ES-I3 (cell line): ENCODE measurements around the gene PCDHA3.
"Not testable (repeated sequence)": the region's sequence is repeated elsewhere in the genome, so short reads cannot be mapped to it uniquely, and the experiment has no call there.

Source experiments
- H3K36me3 ChIP-seq: 2 replicates; pipeline ENCODE4 v1.6.1; 2013; ENCODE audit warnings: mild to moderate bottlenecking, low read length, control low read depth, moderate library complexity; ENCODE audit not compliant: insufficient read depth
- H3K4me1 ChIP-seq: 2 replicates; pipeline ENCODE4 v1.6.1; 2013; ENCODE audit warnings: mild to moderate bottlenecking, control low read depth, low read length; ENCODE audit not compliant: insufficient read depth
- H3K9ac ChIP-seq: 2 replicates; pipeline ENCODE4 v1.6.1; 2013; ENCODE audit warnings: low read depth, mild to moderate bottlenecking, low read length, moderate library complexity
- H3K9me3 ChIP-seq: 2 replicates; pipeline ENCODE4 v1.6.1; 2013; ENCODE audit warnings: mild to moderate bottlenecking, low read length, moderate library complexity; ENCODE audit not compliant: control insufficient read depth, insufficient read depth

Gene PCDHA3

DNA sequence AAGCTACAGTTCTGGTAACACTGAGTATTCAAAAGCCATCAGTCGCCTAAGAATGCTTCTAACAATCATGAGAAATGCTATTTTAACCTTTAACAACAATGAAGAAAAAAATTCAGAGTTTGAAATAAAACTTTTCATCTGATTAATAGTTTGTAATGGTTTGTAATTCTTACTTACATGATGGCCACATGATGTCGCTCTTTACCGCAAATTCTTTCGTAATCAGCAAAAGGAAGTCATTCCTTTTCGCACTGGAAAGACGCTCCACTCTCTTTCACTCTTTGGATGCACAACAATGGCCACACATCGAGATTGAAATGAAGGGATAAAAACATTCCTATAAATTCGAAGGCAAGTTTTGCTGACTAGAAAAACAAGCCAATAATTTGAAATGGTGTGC is 33.1 kb downstream of the PCDHA3 start, which contains the start of gene PCDHA7:
PCDHA7 (plus strand) TSS at position 277 of the 400 bp plus-strand sequence; CDS start at position 392, 115 bp downstream.
- Histone ChIP-seq H3K4me1 (no peaks in the 10 kb centered on the region), H3K9me3 (no peaks in the 10 kb centered on the region), H3K9ac (no peak within 1 kb of the TSS), H3K36me3 (no peaks in the 10 kb centered on the region)

- H3K4me1 ChIP-seq, H3K9me3 ChIP-seq, H3K36me3 ChIP-seq, H3K9ac ChIP-seq: not testable (repeated sequence)
Observed at GRCh38 chr5:140834439-140835008, 33.7 kb downstream of the PCDHA3 start.

DNA sequence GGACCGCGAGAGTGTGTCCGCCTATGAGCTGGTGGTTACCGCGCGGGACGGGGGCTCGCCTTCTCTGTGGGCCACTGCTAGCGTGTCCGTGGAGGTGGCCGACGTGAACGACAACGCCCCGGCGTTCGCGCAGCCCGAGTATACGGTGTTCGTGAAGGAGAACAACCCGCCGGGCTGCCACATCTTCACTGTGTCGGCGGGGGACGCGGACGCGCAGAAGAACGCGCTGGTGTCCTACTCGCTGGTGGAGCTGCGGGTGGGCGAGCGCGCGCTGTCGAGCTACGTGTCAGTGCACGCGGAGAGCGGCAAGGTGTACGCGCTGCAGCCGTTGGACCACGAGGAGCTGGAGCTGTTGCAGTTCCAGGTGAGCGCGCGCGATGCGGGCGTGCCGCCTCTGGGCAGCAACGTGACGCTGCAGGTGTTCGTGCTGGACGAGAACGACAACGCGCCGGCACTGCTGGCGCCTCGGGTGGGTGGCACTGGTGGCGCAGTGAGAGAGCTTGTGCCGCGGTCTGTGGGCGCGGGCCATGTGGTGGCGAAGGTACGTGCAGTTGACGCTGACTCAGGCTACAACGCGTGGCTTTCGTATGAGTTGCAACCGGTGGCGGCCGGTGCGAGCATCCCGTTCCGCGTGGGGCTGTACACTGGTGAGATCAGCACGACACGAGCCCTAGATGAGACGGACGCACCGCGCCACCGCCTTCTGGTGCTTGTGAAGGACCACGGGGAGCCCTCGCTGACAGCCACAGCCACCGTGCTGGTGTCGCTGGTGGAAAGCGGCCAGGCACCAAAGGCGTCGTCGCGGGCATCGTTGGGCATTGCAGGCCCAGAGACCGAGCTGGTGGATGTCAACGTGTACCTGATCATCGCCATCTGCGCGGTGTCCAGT is 35.0 kb downstream of the PCDHA3 start:
- Histone ChIP-seq H3K36me3 (no peaks in the 10 kb centered on the region), H3K9me3 (no peaks in the 10 kb centered on the region), H3K9ac (no peak overlapping the region), H3K4me1 (no peaks in the 10 kb centered on the region)

DNA sequence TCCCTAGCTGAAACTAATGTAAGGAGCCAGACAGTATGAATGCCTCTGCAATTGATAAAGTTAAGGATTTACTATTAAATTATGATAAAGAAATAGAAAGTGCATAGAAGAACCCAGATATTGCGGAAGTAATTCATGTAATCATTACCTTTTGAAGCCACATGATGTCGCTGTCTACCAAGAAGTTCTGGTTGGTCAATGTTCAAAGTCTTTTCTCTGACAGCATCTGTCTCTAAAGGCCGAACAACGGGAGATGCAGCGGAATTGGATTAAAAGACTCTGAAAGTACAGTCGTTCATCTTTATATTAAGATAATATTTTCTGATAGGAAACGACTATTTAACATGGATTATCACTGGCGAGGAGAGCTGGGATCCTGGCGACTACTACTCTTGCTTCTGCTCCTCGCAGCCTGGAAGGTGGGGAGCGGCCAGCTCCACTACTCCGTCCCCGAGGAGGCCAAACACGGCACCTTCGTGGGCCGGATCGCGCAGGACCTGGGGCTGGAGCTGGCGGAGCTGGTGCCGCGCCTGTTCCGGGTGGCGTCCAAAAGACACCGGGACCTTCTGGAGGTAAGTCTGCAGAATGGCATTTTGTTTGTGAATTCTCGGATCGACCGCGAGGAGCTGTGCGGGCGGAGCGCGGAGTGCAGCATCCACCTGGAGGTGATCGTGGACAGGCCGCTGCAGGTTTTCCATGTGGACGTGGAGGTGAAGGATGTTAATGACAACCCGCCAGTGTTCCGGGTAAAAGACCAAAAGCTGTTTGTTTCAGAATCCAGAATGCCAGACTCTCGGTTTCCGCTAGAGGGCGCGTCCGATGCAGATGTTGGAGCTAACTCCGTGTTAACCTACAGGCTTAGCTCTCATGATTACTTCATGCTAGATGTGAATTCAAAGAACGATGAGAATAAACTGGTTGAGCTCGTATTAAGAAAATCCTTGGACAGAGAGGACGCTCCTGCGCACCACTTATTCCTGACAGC is 40.4 kb downstream of the PCDHA3 start, which contains the start of gene PCDHA8:
PCDHA8 (plus strand) TSS at position 210 of the 985 bp plus-strand sequence; CDS start at position 345, 135 bp downstream.
- H3K9me3 ChIP-seq, result no peaks in the 10 kb centered on the region
- H3K9ac ChIP-seq, result no peak within 1 kb of the TSS; the same call in 1 of the 2 replicates
- H3K36me3 ChIP-seq, result no peaks in the 10 kb centered on the region
- no peaks in the 10 kb centered on the region for H3K4me1 ChIP-seq

DNA sequence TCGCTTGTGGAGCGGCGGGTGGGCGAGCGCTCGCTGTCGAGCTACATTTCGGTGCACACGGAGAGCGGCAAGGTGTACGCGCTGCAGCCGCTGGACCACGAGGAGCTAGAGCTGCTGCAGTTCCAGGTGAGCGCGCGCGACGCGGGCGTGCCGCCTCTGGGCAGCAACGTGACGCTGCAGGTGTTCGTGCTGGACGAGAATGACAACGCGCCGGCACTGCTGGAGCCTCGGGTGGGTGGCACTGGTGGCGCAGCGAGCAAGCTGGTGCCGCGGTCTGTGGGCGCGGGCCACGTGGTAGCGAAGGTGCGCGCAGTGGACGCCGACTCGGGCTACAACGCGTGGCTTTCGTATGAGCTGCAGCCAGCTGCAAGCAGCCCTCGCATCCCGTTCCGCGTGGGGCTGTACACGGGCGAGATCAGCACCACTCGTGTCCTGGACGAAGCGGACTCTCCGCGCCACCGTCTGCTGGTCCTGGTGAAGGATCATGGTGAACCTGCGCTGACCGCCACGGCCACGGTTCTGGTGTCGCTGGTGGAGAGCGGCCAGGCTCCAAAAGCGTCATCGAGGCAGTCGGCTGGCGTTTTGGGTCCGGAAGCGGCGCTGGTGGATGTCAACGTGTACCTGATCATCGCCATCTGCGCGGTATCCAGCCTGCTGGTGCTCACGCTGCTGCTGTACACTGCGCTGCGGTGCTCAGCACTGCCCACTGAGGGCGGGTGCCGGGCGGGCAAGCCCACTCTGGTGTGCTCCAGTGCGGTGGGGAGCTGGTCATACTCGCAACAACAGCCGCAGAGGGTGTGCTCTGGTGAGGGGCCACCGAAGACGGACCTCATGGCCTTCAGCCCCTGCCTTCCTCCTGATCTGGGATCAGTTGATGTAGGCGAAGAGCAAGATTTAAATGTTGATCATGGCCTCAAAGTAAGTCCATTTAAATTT is 42.2 kb downstream of the PCDHA3 start:
- H3K9me3 ChIP-seq, result no peaks in the 10 kb centered on the region
- H3K9ac ChIP-seq, result no peak overlapping the region
- H3K4me1 ChIP-seq, result no peaks in the 10 kb centered on the region
- no peaks in the 10 kb centered on the region for H3K36me3 ChIP-seq

GRCh38 chr5:140848139-140849102 is 47.6 kb downstream of the PCDHA3 start, which contains the start of gene PCDHA9:
Gene PCDHA9, plus strand, starts transcription at chr5:140848382. Its CDS starts 114 bp downstream, at chr5:140848496.
- not testable (repeated sequence) for H3K9ac ChIP-seq, H3K4me1 ChIP-seq, H3K9me3 ChIP-seq

GRCh38 chr5:140849831-140850634 is 49.2 kb downstream of the PCDHA3 start:
- not testable (repeated sequence) for H3K9me3 ChIP-seq, H3K36me3 ChIP-seq, H3K9ac ChIP-seq, H3K4me1 ChIP-seq

More at GRCh38 chr5:140848139-140849102, 47.6 kb downstream of the PCDHA3 start, which contains the start of gene PCDHA9:
- not testable (repeated sequence) for H3K36me3 ChIP-seq
